BJ (cell line): ENCODE results near the gene SMTNL2. TPM values are rescaled to one million over a fixed set of nuclear protein-coding genes. Genes with fewer than 3 reads are reported as not detected.

ENCODE experiments used
- CTCF ChIA-PET: fragments of 350-600 bp; formaldehyde crosslinking; extraction: SDS; loops from one replicate; lab custom pipeline; 2021; ENCODE audit warnings: antibody characterized with exemption, inconsistent platforms; lab: Yijun Ruan, JAX
- POLR2A ChIA-PET: fragments of 300-600 bp; sonication (Branson Sonifier 250); formaldehyde crosslinking; extraction: SDS; loops from one replicate; lab custom pipeline; 2021; ENCODE audit warnings: antibody characterized with exemption; lab: Charles Lee
- DNase-seq: peaks from one replicate; pipeline ENCODE4 v3.0.0-alpha.2; 2011; ENCODE audit warnings: low read depth
- H3K27me3 ChIP-seq: 2 replicates; pipeline ENCODE4 v1.6.0; 2011; ENCODE audit warnings: low read length; ENCODE audit not compliant: control insufficient read depth, insufficient read depth
- H3K36me3 ChIP-seq: 2 replicates; pipeline ENCODE4 v1.5.1; 2011; ENCODE audit warnings: low read length; ENCODE audit not compliant: control insufficient read depth, insufficient read depth
- H3K4me3 ChIP-seq: 2 replicates; pipeline ENCODE4 v1.5.1; 2011; ENCODE audit warnings: low read depth, mild to moderate bottlenecking, control low read depth, low read length
- polyA plus RNA-seq: library from polyadenylated mRNA; depleted of rRNA; stranded (reverse); fragments of >200 nt; gene quantifications from 2 replicates; pipeline ENCODE4 v1.2.3, GENCODE V29; 2011
- TF ChIP-seq, protein P1 (sequence below): IDR thresholded peaks from 2 replicates; pipeline ENCODE4 v1.5.1; 2011; ENCODE audit warnings: low read depth, mild to moderate bottlenecking, control low read depth, inconsistent platforms, low read length, moderate library complexity; ENCODE audit not compliant: insufficient read depth

SMTNL2 gene
- polyA plus RNA-seq, 1 experiment, result not detected

DNA sequence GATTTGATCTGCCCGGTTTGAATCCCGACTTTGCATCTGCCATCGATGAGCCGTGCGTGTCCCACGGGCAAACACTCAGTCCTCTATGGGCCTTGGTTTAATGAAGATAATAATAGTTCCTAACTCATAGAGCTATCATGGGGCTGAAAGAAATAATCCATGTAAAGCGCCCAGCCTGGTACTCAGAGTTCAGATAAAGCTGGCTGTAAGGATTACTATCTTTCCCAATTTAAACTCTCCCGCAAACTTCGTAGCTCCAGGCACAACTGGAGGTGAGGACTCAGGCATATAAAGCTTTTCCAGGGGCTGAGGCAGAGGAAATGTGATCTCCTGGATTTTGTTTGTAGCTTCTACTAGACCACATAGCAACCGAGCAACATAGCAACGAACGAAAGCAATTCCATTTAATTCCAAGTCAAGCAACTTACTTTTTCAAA lies 40.9 kb downstream of the SMTNL2 start:
- TF ChIP-seq, protein P1, sequence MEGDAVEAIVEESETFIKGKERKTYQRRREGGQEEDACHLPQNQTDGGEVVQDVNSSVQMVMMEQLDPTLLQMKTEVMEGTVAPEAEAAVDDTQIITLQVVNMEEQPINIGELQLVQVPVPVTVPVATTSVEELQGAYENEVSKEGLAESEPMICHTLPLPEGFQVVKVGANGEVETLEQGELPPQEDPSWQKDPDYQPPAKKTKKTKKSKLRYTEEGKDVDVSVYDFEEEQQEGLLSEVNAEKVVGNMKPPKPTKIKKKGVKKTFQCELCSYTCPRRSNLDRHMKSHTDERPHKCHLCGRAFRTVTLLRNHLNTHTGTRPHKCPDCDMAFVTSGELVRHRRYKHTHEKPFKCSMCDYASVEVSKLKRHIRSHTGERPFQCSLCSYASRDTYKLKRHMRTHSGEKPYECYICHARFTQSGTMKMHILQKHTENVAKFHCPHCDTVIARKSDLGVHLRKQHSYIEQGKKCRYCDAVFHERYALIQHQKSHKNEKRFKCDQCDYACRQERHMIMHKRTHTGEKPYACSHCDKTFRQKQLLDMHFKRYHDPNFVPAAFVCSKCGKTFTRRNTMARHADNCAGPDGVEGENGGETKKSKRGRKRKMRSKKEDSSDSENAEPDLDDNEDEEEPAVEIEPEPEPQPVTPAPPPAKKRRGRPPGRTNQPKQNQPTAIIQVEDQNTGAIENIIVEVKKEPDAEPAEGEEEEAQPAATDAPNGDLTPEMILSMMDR, result no peak
- Histone ChIP-seq H3K36me3 (no peaks in the 10 kb centered on the region), H3K27me3 (peaks cover 12% of the 10 kb centered on the region), H3K4me3 (no peak overlapping the region)
- ChIA-PET CTCF (interaction anchor here (0.6 to 7.1 kb wide), 16 partner anchors 9 to 413 kb away, joined by 3 to 122 read pairs (median 4); no protein-coding TSS in a partner anchor), POLR2A (no interaction called here)
- DNase-seq, result no peak

DNA sequence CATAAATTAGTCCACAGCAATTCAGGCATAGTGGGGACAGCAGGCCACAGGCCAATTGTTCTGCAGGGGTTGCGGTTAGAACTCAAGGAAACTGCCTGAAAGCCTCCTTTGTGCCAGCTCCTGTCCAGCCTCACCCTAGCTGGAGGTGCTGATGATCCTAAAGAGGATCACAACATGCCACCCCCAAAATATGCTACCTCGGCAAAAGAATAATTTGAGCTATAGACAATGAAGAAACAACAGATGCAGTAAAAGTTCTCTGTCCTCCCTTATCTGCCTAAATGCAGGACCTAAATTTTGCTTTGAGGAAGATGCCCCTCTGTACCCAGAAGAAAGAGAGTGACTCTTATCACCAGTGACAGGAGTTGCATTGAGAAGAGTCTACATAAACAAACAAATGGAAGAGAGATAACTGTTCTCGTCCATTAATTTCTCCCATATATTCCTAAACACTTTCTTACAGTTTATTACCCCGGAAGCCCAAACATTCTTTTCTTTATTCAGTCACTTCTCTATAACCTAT lies 42.5 kb downstream of the SMTNL2 start:
- Histone ChIP-seq H3K36me3 (no peaks in the 10 kb centered on the region), H3K27me3 (peaks cover 13% of the 10 kb centered on the region), H3K4me3 (no peak overlapping the region)
- CTCF ChIA-PET, result interaction anchor here (1.0 to 7.1 kb wide), 7 partner anchors 11 to 73 kb away, joined by 3 to 122 read pairs (median 4); no protein-coding TSS in a partner anchor
- DNase-seq, result no peak
- TF ChIP-seq, protein P1, result no peak
- POLR2A ChIA-PET, result no interaction called here

DNA sequence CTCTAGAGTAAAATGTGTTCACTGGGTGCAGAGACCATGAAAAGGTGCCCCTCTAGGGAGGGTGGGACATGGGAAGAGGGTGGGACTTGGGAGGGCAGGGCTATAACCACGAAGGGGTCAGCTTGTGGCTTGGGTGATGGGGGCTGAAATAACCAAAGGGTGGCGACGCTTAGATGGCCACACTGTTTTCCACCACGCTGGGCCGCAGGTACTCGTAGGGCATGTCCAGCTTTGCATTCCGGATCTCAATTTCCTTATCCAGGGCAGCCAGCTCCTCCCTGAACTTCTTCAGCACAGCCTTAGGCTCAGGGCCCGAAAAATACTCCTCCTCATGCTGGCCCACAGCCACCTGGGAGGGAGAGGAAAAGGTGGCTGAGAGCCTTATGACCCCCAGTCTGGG lies 47.1 kb downstream of the SMTNL2 start:
- DNase-seq, result no peak
- H3K4me3 ChIP-seq, result no peak overlapping the region
- no peaks in the 10 kb centered on the region for H3K36me3 ChIP-seq
- CTCF ChIA-PET, result interaction anchor here (3.2 kb wide), 1 partner anchor 65 kb away, joined by 27 read pairs; no protein-coding TSS in a partner anchor
- TF ChIP-seq, protein P1, result no peak
- POLR2A ChIA-PET, result no interaction called here
- peaks cover 14% of the 10 kb centered on the region for H3K27me3 ChIP-seq

DNA sequence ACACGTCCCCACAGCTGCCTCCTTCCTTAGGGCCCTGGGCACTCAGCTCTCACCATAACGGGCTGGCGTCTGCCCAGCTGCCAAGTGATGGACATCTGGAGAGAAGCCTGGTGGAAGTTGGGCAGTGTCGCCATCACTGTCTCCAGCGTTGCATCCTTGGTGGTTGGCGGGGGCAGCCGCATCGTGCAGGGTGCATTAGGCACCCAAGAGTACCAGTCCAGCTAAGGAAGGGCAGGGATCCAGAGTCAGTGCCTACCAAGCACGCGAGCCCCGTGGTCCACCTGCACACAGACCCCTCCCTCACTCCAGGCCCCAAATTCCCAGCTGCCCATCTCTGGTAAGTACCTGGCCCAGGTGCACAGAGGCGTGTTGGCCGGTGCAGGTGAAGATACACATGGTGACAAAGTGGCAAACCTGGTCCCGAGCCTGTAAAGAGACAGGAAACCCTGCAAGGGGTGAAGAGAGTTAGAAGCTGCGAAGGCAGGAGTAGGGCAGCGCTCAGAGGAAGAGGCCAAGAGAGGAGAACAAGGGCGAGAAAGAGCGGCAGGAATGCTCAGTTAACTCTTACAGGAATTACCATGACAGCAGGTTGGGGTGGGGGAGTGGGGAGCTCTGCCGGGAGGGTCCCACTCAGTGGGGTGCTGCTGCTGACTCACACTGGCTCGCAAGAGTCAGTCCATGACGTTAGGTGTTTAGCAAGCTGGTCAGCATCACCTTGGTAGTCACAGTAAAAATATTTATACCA lies 47.7 kb downstream of the SMTNL2 start:
- ChIA-PET POLR2A (no interaction called here), CTCF (interaction anchor here (3.2 kb wide), 1 partner anchor 66 kb away, joined by 27 read pairs; no protein-coding TSS in a partner anchor)
- no peak for DNase-seq
- Histone ChIP-seq H3K4me3 (no peak overlapping the region), H3K36me3 (no peaks in the 10 kb centered on the region), H3K27me3 (peaks cover 18% of the 10 kb centered on the region)
- TF ChIP-seq, protein P1, result no peak

DNA sequence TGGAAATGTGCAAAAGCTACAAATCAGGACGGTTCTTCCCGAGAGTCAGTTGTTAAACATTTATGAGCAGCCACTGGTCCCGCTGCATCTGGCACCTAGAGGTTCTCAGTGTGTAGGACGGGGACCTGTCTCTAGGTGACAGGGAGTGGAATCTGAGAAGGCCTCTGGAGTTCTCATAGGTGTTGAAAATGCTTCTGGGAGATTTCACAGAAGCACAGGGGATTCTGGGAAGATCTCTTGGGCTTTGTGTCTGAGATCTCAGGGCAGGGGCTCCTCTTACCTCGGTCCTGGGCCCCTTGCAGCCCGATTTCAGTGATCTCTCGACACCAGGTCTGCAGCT lies 48.2 kb downstream of the SMTNL2 start:
- H3K4me3 ChIP-seq, result no peak overlapping the region
- peaks cover 17% of the 10 kb centered on the region for H3K27me3 ChIP-seq
- TF ChIP-seq, protein P1, result no peak
- CTCF ChIA-PET, result interaction anchor here (3.2 kb wide), 1 partner anchor 66 kb away, joined by 27 read pairs; no protein-coding TSS in a partner anchor
- no peaks in the 10 kb centered on the region for H3K36me3 ChIP-seq
- POLR2A ChIA-PET, result no interaction called here
- DNase-seq, result no peak
